Measurements from ENCODE around the gene TBC1D14.

Gene TBC1D14

DNA sequence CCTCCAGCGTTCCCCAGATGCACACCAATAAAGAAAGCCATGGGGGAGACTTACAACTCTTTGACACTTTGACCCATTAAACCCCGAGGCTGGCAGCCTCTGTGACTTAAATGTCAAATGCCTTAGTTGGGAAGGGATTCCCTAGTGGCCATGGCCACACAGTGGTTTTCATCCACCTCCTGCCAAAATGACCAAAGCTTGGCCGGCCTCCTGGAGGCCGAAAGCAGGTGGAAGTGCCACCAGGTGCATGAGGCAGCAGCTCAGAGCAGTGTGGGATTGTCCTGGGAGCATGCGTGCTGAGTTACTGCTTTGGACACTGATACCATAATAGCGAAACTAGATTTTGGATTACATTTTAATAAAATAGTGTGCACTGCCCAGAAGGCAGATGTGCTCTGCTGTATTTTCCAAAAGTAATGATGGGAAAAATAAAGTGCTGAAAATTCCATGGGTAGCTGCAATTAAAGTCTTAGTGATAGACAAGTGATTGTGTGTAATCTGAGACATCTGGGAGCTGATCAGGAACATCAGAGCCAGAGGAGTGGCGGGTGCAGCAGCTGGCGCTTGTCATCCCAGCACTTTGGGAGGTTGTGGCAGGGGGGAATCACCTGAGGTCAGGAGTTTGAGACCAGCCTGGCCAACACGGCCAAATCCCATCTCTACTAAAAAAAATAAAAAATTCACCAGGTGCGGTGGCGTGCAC lies 93.7 kb downstream of the TBC1D14 start:
- no peak for DNase-seq

DNA sequence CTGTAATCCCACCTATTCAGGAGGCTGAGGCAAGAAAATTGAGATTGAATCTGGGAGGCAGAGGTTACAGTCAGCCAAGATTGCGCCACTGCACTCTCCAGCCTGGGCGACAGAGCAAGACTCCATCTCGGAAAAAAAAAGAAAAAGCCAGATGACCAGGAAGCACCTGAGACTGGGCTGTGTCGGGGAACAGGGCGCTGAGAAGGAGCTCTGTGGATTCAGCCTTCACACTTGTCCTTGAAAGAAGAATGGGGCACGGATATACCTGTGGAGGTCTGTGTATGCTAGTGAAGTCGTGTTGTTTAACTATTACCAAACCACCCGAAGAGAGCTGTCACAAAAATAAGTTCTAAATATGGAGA lies 94.2 kb downstream of the TBC1D14 start:
- DNase-seq = no peak

DNA sequence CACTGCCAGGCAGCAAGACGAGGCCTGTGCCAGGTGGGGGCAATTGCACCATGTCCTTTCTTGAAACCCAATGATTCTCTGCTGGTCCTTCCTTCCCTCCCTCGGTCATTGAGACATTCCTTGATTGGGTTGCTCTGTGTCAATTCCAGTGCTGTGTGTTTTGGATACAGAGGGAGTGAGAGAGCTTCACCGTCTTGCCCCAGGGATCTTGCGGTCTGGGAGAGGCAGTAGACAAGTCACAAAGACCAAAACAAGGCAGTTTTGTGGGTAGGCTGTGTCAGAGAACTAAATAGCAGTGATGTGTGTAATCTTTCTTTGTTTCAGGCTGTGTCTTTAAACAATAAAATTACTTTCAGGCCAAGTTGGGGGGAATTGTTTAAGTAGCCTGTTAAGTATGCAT lies 94.7 kb downstream of the TBC1D14 start:
- DNase-seq = no peak

DNA sequence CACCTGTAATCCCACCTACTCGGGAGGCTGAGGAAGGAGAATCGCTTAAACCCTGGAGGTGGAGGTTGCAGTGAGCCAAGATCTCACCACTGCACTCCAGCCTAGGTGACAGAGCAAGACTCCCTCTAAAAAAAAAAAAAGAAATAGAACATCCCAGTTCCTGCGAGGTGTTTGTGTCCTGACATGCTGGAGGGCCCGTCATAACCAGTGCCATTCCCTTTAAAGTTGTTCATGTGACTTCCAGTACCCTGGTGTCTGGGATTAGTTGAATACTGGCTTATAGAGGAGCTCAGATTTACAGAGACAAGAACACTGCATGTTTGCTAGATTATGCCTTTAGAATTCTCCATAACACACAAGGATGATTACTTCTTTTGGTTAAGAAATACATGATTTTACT lies 95.9 kb downstream of the TBC1D14 start:
- no peak for DNase-seq

DNA sequence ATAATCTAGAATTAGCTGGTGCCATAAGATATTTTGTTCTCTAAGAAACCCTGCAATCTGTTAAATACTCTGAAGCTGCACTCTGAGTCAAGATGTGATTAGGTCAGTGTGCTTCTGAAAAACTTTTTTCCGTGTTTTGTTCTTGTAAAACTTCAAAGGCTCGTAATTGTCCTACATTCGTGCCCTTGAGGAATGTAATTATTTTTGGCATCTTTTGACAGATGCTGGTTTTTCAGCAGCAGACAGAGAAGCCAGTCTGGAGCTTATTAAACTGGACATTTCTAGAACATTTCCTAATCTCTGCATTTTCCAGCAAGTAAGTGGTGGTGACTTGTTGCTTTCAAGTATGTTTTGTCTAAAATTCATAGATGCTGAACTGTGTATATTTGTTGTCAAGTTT lies 96.8 kb downstream of the TBC1D14 start:
- DNase-seq = no peak

DNA sequence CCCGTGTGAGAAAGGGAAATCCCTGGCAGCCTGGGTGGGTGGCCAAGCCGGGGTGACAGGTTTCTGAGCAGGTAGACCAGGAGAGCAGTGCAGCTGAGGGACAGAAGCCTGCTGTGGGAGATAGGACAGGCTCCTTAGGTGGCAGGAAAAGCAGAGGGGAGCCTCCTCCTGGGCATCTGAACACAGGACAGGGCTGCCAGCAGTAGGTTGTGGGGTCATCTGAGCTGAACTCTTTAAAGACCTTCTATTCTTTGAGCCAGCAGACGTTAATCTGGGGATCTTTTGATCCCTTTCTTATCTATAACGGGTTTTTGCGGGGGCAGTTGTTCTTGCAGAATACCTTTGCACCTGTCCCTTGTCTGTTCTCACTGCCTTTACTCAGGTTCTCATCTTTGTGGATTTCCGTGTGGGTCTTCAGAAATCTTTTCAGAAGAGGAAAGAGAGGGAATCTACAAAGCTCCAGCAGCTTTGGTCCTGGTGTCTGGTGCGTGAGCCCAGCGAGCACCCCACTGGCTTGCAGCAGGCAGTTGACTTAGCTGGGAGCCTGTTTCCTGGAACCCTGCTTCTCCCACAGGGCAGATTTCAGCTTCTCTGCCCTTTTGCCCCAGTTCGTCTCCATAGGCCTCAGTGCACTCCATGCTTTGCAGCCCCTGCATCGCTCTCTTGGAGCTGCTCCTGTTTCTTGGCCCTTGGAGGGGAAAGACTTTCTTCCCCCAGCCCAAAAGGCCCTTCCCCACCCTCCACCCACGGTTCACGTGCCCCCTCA lies 97.7 kb downstream of the TBC1D14 start:
- DNase-seq = no peak

DNA sequence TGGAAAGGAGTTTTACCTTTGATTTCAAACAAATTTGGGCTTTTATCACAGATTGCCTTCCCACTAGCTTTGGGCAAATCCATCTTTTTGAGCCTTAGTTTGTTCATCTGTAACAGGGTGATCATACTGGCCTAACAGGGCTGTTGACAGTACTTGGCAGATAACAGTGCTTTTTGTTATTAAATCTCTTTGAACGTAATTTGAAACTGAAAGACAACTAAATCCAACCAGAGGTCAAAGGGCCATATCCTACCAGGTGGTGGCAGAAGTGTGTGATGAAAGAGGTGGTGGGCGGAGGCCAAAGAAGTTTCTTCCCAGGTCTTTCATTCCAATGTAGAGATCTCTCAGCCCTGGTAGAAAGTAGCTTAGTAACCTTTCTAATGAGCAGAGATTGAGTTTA lies 98.3 kb downstream of the TBC1D14 start:
- no peak for DNase-seq

DNA sequence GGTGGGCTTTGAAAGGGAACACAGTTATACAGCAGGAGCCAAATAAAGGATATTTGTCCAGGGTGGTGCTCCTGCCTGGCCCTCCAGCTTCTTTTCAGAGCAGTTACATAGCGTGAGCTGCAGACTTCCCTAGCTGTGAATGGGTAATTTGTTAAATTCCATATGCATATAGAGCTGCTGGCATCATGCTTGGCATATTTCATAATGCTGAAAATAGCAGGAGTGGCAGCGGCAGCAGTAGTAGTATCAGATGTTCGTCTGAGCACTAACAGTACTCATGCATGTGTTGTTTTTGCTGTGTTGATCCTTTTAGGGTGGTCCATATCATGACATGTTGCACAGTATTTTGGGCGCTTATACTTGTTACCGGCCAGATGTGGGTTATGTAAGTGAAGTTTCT lies 99.9 kb downstream of the TBC1D14 start:
- no peak for DNase-seq

DNA sequence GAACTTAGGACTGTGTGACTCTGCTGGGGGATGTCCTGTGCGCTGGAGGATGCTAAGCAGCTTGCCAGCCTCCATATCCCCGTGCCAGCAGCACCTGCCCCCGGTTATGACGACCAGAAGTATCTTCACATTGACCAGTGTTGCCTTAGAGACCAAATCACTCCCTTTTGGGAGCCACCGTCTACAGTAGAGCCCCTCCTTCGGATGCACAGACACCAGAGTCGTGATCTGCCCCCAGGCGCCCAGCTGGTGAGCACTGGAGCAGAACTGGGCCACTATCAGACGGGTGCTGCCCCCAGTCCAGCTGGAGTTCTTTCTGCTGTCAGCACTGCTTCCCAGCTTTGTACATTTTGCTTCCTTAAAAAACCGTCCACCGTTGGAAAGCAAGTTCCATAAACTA lies 103.5 kb downstream of the TBC1D14 start:
- no peak for DNase-seq

DNA sequence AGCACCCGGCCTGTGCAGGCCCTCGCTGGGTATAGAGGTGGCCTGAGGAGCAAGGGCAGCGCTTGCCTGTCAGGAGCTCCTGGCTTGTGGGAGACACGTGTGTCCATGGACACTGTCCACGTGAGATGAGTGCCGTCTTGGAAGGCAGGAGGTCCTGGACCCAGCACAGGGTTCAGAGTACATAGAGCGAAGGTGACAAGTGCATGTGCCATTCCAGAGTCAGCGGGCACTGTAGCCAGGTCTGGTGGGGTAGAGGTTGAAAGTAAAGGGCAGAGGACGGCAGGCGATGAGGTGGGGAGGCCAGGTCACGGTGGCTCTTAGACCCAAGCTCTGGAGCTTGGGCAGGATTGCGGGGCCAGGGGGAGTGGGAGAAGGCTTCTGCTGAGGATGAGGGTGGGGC lies 105.2 kb downstream of the TBC1D14 start:
- DNase-seq = no peak

DNA sequence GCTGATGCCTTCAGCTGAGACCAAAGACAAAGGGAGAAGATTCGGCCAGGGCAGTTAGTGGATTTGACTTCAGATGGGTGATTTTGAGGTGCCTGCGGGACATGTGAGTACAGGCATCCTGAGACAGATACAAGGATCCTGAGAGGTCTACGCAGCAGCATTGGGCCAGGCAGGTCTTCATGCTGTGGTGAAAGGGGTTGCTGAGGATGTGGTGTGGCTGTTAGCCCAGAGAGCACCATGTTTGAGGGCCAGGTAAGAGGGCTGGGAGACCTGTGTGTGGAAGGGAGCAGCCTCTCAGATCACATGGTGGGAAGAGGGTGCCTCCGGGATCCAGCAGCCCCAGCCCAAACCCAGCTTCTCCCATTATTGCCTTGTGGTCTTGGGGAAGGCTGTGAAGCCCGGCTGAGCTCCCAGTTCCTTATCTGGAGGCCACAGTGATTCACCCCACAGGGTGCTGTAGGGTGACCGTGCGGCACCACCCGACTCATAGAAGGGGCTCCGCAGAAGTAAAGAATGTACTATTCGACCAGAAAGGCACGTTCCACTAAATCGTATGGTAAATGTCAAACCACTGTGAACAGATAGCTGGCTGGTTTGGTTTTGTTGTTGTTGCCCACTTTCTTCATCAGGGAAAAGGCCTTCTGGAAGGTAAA lies 105.9 kb downstream of the TBC1D14 start:
- no peak for DNase-seq

DNA sequence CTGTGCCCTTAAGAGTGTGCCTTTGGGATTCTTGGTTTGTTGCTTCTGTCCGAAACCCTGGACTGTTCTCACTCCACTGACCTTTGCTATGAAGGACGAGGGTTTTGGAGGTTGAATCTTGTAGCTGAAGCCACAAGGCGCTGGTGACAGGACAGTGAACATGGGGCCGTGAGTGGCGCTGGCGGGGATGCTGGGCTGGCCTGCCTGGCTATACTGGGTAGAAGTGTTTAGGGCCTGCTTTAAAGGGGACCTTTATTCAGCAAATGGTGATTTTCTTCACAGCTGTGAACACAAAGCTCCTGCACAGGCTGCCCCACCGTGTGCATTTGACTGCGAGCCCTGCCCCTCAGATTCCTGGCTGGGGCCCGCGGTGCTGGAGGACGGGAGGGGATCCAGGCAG lies 106.5 kb downstream of the TBC1D14 start:
- no peak for DNase-seq

DNA sequence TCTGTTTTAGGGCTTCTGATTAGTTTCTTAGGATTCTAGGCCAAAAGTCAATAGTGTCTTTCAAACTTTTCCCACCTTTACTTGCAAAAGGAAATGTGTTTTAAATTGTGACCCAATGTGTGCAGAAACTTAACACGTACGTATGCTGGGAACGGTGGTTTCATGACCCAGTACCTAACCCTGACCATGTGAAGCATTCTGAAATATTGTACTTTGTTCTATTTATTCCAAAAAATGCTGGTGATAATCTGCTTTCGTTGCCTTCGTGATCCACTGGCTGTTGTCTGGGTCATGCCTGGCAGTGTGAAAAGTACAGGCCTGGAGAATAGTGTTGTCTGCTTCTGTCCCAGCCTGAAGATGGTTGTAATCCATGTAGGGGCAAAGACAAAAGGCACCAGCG lies 106.9 kb downstream of the TBC1D14 start:
- DNase-seq = no peak

DNA sequence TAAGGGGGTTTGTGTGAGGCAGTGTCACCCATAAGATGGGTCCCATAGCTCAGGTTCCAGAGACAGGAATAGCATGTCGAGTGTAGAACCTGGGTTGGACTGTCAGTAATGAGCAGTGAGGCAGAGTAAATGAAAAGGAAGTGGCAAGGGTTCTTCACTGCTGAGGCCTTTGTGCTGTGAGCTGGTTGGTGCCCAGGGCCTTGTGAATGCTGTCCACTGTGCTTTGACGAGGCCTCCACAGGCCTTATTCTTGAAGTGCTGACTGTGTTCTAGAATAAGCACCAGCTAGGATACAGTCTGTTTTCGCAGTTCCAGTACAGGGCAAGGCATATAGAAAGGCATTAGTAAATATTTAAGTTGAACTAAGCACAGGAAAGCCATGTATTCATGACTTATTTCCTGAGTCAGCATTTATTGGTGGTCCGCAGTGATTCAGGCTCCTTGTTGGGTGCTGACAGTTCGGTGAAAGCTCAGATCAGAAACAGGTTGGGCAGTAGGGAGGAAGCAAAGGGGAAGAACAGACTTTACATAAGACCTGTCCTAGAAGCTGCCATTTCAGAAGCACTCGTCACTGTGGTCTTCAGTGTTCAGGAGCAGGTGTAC lies 107.9 kb downstream of the TBC1D14 start:
- DNase-seq = no peak

DNA sequence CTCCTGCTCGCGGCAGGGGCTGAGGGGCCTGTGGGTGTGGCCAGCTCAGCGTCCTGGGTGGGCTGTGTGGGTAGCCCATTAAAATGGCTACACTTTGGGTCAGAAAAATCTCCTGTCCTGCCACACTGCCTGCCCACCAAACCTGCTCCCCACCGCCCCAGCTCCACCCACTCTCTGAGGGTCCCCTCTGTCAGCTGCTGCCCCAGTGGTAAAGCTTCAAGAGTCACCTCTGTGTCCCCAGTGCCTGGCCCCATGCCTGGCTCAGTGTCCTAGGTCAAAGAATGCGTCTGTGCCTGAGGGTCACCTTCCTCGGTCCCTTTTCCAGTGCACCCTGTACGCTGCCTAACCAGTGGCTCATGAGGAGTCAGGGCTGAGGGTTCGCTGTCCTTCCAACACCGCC lies 108.7 kb downstream of the TBC1D14 start:
- no peak for DNase-seq

DNA sequence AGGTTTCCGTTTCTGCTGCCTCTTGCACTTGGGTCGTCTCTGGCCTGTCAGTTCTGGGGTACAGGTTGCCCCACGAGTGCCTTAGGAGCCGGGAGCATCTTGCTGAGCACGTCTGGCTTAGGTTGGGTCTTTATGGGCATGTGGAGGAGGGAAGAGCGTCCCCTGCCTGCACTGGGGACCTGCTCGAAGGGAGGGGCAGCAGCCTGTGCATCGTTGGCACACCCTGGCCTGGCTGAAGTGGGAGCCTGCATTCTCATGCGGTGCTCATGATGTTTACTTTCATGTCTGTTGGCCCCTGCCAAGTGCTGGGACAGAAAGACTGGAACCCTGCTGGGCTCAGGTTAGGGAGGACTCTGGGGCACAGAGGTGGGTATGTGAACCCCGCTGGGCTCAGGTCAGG lies 109.7 kb downstream of the TBC1D14 start:
- no peak for DNase-seq

DNA sequence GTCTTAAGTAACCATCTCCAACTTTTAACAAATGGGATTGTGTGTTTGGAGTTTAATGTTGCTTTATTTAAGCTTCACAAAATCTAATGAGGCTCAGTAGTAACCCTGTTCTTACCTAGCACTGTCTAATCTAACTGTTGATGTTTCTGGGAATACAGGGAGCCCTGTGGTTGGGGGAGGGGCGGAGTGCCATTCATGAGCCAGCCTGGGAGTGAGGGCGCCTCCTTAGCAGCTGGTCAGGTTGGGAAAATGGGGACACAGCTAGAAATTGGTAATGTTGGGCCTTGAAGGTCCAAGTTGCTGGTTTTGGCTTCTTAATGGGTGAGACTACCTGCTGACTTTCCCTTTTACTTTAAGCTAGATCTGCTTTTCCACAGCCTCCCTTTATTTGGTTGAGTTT lies 110.7 kb downstream of the TBC1D14 start:
- no peak for DNase-seq

DNA sequence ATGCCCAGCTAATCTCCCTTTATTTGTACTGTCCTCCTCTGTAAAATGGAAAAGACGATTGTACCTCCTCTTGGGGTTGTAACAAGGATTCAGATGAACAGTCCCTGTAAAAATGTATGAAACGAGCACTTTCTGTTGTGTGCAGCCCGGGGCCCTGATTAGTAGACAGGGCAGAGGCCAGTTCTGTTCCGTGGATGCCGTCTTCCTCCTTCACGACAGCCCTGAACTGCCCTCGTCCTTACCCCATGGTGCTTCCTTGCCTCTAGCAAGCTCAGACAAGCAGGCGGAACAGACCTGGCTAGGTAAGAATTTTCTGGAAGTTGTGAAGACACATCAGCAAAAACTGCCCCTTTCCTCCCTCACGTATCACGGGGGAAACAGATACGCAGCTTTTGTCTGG lies 111.2 kb downstream of the TBC1D14 start:
- DNase-seq = no peak

DNA sequence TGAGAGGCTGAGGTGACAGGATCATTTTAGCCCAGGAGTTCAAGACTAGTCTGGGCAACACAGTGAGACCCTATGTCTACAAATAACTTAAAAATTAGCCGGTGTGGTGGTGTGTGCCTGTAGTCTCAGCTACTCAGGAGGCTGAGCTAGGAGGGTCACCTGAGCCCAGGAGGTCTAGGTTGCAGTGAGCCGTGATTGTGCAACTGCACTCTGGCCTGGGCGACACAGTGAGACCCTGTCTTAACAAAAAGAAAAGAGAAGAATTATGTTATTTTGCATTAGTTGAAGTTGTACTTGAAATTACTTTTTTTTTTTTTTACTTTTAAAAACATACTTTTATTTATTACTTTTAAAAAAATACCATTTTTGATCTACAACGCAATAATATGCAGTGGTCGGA lies 111.7 kb downstream of the TBC1D14 start:
- no peak for DNase-seq

DNA sequence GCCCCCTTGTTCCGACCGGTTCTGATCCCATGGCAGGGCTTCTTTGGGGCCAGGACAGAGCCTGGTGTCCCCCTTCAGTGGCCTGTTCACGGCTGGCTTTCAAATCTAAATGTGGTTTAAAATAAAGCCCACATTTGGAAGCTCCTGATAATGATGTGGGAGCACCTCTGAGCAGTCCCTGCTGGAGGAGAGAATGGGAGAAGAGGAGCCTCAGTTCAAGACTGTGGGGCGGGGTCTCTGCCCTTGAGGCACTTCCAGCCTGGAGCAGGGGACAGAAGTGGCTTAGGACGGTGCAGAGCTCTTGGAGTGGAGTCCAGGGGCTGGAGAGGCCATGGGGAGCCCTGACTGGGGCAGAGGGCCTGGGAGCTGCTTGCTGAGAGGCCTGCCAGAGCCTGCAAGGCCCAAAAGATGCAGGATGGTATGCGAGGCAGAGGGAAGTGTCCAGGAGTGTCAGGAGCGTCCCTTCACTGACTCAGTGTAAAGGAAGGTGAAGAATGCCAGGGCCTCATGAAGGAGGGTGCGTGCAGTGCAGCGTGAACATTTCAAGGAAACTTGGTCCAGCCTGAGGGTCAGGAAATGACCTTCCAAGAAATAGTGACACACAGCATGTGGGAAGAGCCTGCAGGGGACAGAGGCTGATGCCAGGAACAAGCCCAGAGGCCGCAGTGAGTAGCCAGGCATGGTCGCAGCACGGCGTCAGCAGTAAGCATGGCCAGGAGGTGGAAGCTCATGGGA lies 112.5 kb downstream of the TBC1D14 start:
- no peak for DNase-seq

DNA sequence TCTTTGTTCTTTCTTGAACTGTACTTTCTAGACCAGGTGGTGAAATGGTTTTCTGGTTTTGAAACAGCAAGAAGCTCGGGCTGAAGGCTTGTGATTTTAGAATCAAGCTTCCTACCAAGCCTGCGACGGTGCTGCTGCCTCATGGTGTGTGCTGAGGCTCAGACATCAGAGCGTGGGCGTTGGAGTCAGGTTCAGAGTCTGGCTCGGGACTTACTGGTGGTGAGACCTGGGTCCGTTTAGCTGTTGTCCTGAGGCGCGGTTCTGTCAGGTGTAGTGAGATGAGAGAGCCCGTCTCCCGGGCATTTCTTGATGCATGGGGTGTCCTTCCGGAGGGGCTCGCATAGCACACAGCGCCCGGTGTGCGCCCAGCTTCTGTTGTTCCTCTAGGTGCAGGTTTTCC lies 113.9 kb downstream of the TBC1D14 start:
- no peak for DNase-seq

DNA sequence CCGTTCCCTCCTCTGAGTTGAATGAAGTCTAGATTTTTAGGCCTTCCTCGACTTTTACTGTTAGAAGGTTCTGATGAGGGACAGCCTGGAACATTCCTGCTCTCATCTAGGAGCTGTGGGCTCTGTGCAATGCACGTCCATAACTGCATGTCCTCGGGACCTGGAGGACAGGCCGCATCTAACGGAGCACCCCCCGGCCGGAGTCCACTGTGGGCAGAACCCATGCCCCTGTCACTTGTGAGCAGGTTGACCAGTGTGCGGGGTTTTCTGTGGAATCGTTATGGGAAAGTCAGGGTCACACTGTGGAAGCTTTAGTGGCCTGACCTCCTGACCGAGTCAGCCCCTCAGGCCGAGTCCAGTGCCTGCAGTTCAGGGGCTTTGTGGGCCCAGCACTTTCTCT lies 114.3 kb downstream of the TBC1D14 start:
- no peak for DNase-seq

DNA sequence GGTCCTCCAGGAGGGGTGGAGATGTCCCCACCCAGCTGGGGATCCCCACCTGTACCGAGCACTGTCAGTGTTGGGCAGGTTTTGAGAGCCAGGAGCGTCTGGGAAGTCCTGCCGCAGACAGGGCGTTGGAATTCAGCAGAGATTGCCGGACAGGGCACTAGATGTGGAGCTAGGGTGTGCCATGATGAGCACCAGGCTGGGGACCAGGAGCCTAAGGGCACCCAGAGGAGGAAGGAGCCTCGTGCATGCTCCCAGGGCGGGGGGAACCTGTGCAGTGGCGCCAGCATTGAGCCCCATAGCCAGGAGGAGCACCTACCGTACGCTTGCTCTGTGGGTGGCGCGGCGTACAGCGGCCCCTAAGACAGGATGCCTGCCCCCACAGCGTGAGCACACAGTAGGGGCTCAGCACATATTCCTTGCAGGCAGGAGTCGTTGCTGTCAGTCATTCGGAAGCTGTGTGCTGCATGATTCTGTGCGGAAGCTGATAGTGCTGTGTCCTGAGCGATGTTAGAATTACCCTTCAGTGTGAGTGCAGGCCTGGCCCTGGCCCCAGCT lies 114.8 kb downstream of the TBC1D14 start:
- DNase-seq = no peak
